H1 (cell line): Measurements from ENCODE around the gene SNAP47. TPM values are rescaled to one million over a fixed set of nuclear protein-coding genes. Genes with fewer than 3 reads are reported as not detected.
A peak's percentile ranks its signal among the peaks of the same experiment; 100 is the strongest.

Experiments
- CTCF ChIA-PET: fragments of 300-600 bp; sonication (Branson Sonifier 250); formaldehyde crosslinking; loops from one replicate; lab custom pipeline; 2021; ENCODE audit not compliant: partially characterized antibody; lab: Charles Lee
- POLR2A ChIA-PET: fragments of 300-600 bp; sonication (Branson Sonifier 250); formaldehyde crosslinking; loops from one replicate; lab custom pipeline; 2021; ENCODE audit warnings: inconsistent platforms; ENCODE audit not compliant: partially characterized antibody; lab: Charles Lee
- DNase-seq, 2 experiments: peaks; one replicate each; pipeline versions ENCODE4 v3.0.0 to v3.0.0-alpha.2; 2010 to 2022; ENCODE audit warnings: low spot score in 2 of 2, low read depth in 1 of 2, mixed read lengths in 1 of 2
- FAIRE-seq: peaks from 2 replicates; lab custom pipeline; 2011; peaks lifted over from hg19 to GRCh38; lab: Jason Lieb, UNC
- H2AFZ ChIP-seq: 2 replicates; pipeline ENCODE4 v1.8.1; 2012; ENCODE audit warnings: low read length, inconsistent platforms
- H2AK5ac ChIP-seq: 2 replicates; pipeline ENCODE4 v1.6.1; 2013; ENCODE audit warnings: low read depth, low read length
- H2BK120ac ChIP-seq: replicated peaks from 2 replicates; pipeline ENCODE3; 2013; ENCODE audit warnings: low read depth, low read length, inconsistent platforms
- H2BK12ac ChIP-seq: 2 replicates; pipeline ENCODE4 v1.6.1; 2013; ENCODE audit warnings: low read depth, low read length
- H2BK15ac ChIP-seq: 2 replicates; pipeline ENCODE4 v1.6.1; 2013; ENCODE audit warnings: low read length
- H2BK20ac ChIP-seq: 2 replicates; pipeline ENCODE4 v1.6.1; 2013; ENCODE audit warnings: low read length
- H2BK5ac ChIP-seq: 2 replicates; pipeline ENCODE4 v1.6.1; 2013; ENCODE audit warnings: low read depth, low read length
- H3K14ac ChIP-seq: 2 replicates; pipeline ENCODE4 v1.6.1; 2013; ENCODE audit warnings: inconsistent platforms; ENCODE audit not compliant: insufficient read length
- H3K18ac ChIP-seq: 2 replicates; pipeline ENCODE4 v1.6.1; 2013; ENCODE audit warnings: low read length; ENCODE audit errors: extremely low read depth
- H3K23ac ChIP-seq: 2 replicates; pipeline ENCODE4 v1.6.1; 2013; ENCODE audit warnings: inconsistent platforms; ENCODE audit not compliant: insufficient read length
- H3K23me2 ChIP-seq: 2 replicates; pipeline ENCODE4 v1.6.1; 2013; ENCODE audit warnings: low read depth, low read length
- H3K27ac ChIP-seq: 2 replicates; pipeline ENCODE4 v1.6.1; 2011; ENCODE audit warnings: low read depth, low read length, inconsistent platforms
- H3K27me3 ChIP-seq, 4 experiments: replicated peaks in 1 of 4; 1 replicate in 1 of 4; 2 replicates in 3 of 4; pipeline versions ENCODE4 v1.6.1 to v1.8.1; 2011 to 2013; ENCODE audit warnings: low read length in 3 of 4, mild to moderate bottlenecking in 3 of 4, inconsistent platforms in 2 of 4, mixed read lengths in 2 of 4, moderate library complexity in 1 of 4; ENCODE audit not compliant: control insufficient read depth in 3 of 4, insufficient read depth in 3 of 4; ENCODE audit errors: extremely low read depth in 1 of 4
- H3K36me3 ChIP-seq, 4 experiments: 2 replicates each; pipeline versions ENCODE4 v1.6.1 to v1.8.1; 2011 to 2013; ENCODE audit warnings: mild to moderate bottlenecking in 4 of 4, low read length in 3 of 4, moderate library complexity in 2 of 4, control low read depth in 1 of 4, inconsistent platforms in 1 of 4; ENCODE audit not compliant: insufficient read depth in 4 of 4, control insufficient read depth in 2 of 4
- H3K4ac ChIP-seq: replicated peaks from 2 replicates; pipeline ENCODE3; 2013; ENCODE audit warnings: low read length, low read depth, mixed read lengths, inconsistent platforms; ENCODE audit not compliant: insufficient read length
- H3K4me1 ChIP-seq, 4 experiments: replicated peaks in 1 of 4; 1 replicate in 1 of 4; 2 replicates in 3 of 4; pipeline versions ENCODE4 v1.6.1 to v1.8.1; 2011 to 2013; ENCODE audit warnings: low read length in 3 of 4, inconsistent platforms in 2 of 4, mixed read lengths in 1 of 4; ENCODE audit not compliant: insufficient read depth in 4 of 4, control insufficient read depth in 3 of 4
- H3K4me2 ChIP-seq, 2 experiments: 2 replicates each; pipeline versions ENCODE4 v1.6.1 to v1.8.1; 2011 to 2013; ENCODE audit warnings: low read depth in 2 of 2, low read length in 2 of 2, control low read depth in 1 of 2, inconsistent platforms in 1 of 2, mild to moderate bottlenecking in 1 of 2; ENCODE audit not compliant: insufficient read depth in 1 of 2
- H3K4me3 ChIP-seq, 4 experiments: fragments of 200-600, 300-600 bp in 1 of 4; sonication (generic), shearing (Covaris generic), sonication (Bioruptor Twin) in 1 of 4; 2 replicates each; pipeline versions ENCODE4 v1.5.1 to v1.8.1; 2011 to 2016; ENCODE audit warnings: low read length in 4 of 4, low read depth in 3 of 4, control low read depth in 2 of 4, inconsistent platforms in 2 of 4, mild to moderate bottlenecking in 2 of 4, mixed read lengths in 1 of 4, moderate library complexity in 1 of 4; ENCODE audit not compliant: insufficient read depth in 2 of 4; ENCODE audit errors: extremely low read depth in 1 of 4
- H3K56ac ChIP-seq: replicated peaks from 2 replicates; pipeline ENCODE3; 2013; ENCODE audit warnings: low read depth, mild to moderate bottlenecking, mixed read lengths, low read length, inconsistent platforms; ENCODE audit not compliant: insufficient read length
- H3K79me1 ChIP-seq: 2 replicates; pipeline ENCODE4 v1.6.1; 2013; ENCODE audit warnings: low read depth, low read length, control low read depth
- H3K79me2 ChIP-seq, 2 experiments: 2 replicates each; pipeline versions ENCODE4 v1.6.1 to v1.8.1; 2012 to 2013; ENCODE audit warnings: low read length in 2 of 2, mild to moderate bottlenecking in 2 of 2, inconsistent platforms in 1 of 2; ENCODE audit not compliant: insufficient read depth in 2 of 2, control insufficient read depth in 1 of 2
- H3K9ac ChIP-seq, 4 experiments: replicated peaks in 1 of 4; 1 replicate in 1 of 4; 2 replicates in 3 of 4; pipeline versions ENCODE4 v1.6.1 to v1.8.1; 2011 to 2013; ENCODE audit warnings: low read depth in 3 of 4, low read length in 3 of 4, control low read depth in 2 of 4, mild to moderate bottlenecking in 2 of 4, moderate library complexity in 2 of 4, inconsistent platforms in 1 of 4; ENCODE audit errors: extremely low read depth in 1 of 4
- H3K9me3 ChIP-seq, 2 experiments: 2 replicates each; pipeline versions ENCODE4 v1.6.1 to v1.8.1; 2012 to 2013; ENCODE audit warnings: mild to moderate bottlenecking in 2 of 2, moderate library complexity in 2 of 2, control low read depth in 1 of 2, inconsistent platforms in 1 of 2, low read depth in 1 of 2, low read length in 1 of 2, mixed read lengths in 1 of 2; ENCODE audit not compliant: insufficient read depth in 2 of 2
- H4K20me1 ChIP-seq, 2 experiments: replicated peaks in 1 of 2; 2 replicates each; pipeline versions ENCODE3 to v1.8.1; 2011 to 2013; ENCODE audit warnings: inconsistent platforms in 2 of 2, low read length in 2 of 2, mild to moderate bottlenecking in 1 of 2; ENCODE audit not compliant: insufficient read depth in 2 of 2, control insufficient read depth in 1 of 2
- H4K5ac ChIP-seq: 2 replicates; pipeline ENCODE4 v1.6.1; 2013; ENCODE audit warnings: low read length, low read depth, mixed read lengths, inconsistent platforms; ENCODE audit not compliant: insufficient read length
- H4K8ac ChIP-seq: 2 replicates; pipeline ENCODE4 v1.8.0; 2013; ENCODE audit warnings: mild to moderate bottlenecking, moderate library complexity, low read length, inconsistent platforms; ENCODE audit not compliant: insufficient read depth; ENCODE audit errors: extremely low read depth
- H4K91ac ChIP-seq: replicated peaks from 2 replicates; pipeline ENCODE3; 2013; ENCODE audit warnings: low read length, mixed read lengths, inconsistent platforms; ENCODE audit not compliant: insufficient read length
- BACH1 ChIP-seq: IDR thresholded peaks from 2 replicates; pipeline ENCODE4 v1.6.1; 2012; ENCODE audit warnings: low read length, improper control_type of control experiment
- CBX8 ChIP-seq: fragments of 300-800, 300-1000 bp; sonication (generic); IDR thresholded peaks from 2 replicates; pipeline ENCODE4 v1.7.1; 2016; ENCODE audit warnings: low read depth, low read length, borderline replicate concordance
- POLR2A ChIP-seq, 2 experiments: IDR thresholded peaks; 1 replicate in 1 of 2; 2 replicates in 1 of 2; pipeline ENCODE4 v1.6.1; 2011; ENCODE audit warnings: low read depth in 2 of 2, low read length in 2 of 2, mild to moderate bottlenecking in 2 of 2; ENCODE audit errors: control extremely low read depth in 1 of 2
- POU5F1 ChIP-seq: IDR thresholded peaks from 2 replicates; pipeline ENCODE4 v1.6.1; 2011; ENCODE audit warnings: low read depth, mild to moderate bottlenecking, low read length, moderate library complexity
- RXRA ChIP-seq: IDR thresholded peaks from 2 replicates; pipeline ENCODE4 v1.6.1; 2011; ENCODE audit warnings: low read depth, mild to moderate bottlenecking, low read length, moderate library complexity; ENCODE audit not compliant: insufficient read depth
- SAP30 ChIP-seq: fragments of 300-600 bp; sonication (generic); IDR thresholded peaks from 2 replicates; pipeline ENCODE4 v1.7.1; 2012; ENCODE audit warnings: low read length, moderate library complexity, mild to moderate bottlenecking, inconsistent platforms; ENCODE audit not compliant: insufficient read depth, insufficient replicate concordance
- SRF ChIP-seq: IDR thresholded peaks from 2 replicates; pipeline ENCODE4 v1.6.1; 2011; ENCODE audit warnings: mild to moderate bottlenecking, low read depth, low read length, moderate library complexity
- TAF1 ChIP-seq: IDR thresholded peaks from 2 replicates; pipeline ENCODE4 v1.6.1; 2011; ENCODE audit warnings: mild to moderate bottlenecking, low read depth, low read length
- TAF7 ChIP-seq: optimal IDR thresholded peaks from 2 replicates; pipeline ENCODE3; 2011; ENCODE audit warnings: low read depth, mild to moderate bottlenecking, inconsistent platforms, low read length, moderate library complexity, borderline replicate concordance
- USF2 ChIP-seq: IDR thresholded peaks from 2 replicates; pipeline ENCODE4 v1.6.1; 2011; ENCODE audit warnings: low read length, improper control_type of control experiment
- whole genome bisulfite sequencing, 2 experiments: shearing (Covaris generic) in 1 of 2; methylation state at CpG; one replicate each; pipeline versions ENCODE4 v1.1.6 to v1.1.7; 2013 to 2015; ENCODE audit warnings: low lambda C conversion rate in 2 of 2, mixed read lengths in 2 of 2, inconsistent platforms in 1 of 2, low coverage in 1 of 2, missing lambda C conversion rate in 1 of 2; ENCODE audit not compliant: insufficient replicate concordance in 2 of 2, insufficient coverage in 1 of 2, insufficient read length in 1 of 2; ENCODE audit errors: extremely low coverage in 1 of 2, missing lambda C conversion rate in 1 of 2; 5-methylcytosine and 5-hydroxymethylcytosine counted together
- polyA plus RNA-seq, 7 experiments: library from polyadenylated mRNA; depleted of rRNA in 3 of 7; stranded (reverse) in 5 of 7; unstranded in 2 of 7; fragments of >200 nt in 5 of 7; fragments of 200-250 nt in 2 of 7; gene quantifications; 1 replicate in 5 of 7; 2 replicates in 1 of 7; 4 replicates in 1 of 7; pipeline versions ENCODE4 v1.2.1 to v1.2.3, GENCODE V29; 2011 to 2013; ENCODE audit warnings: missing spikeins in 2 of 7, mixed read lengths in 2 of 7
- total RNA-seq: library from RNA; stranded (reverse); fragmentation: NEBNext Ultra II Directional; extraction: Animal tissue kit (Norgen Biotek cat#: 25700); gene quantifications from 2 replicates; pipeline ENCODE4 v1.2.1, GENCODE V29; 2021

SNAP47 gene
- total and polyA plus RNA-seq, 2 of the 8 experiments (the other 6 are each of a cell fraction or from before 2014, with no cell fraction given), result 37.6 to 42.2 TPM

GRCh38 chr1:227787513-227788270, 52.5 kb downstream of the SNAP47 start:
- peak overlapping the region; percentile 70; the same call in 1 of the 2 replicates for H2AFZ ChIP-seq
- TF ChIP-seq TAF7, result no peak
- TF ChIP-seq RXRA, result no peak
- TF ChIP-seq POU5F1, result no peak
- TF ChIP-seq BACH1, result no peak
- TF ChIP-seq POLR2A (IDR thresholded peaks at IDR 0.05; ENCODE audit: control extremely low read depth in 1 of 2, low read depth in 2 of 2, low read length in 2 of 2), result no peak
- no peak for TF ChIP-seq TAF1
- TF ChIP-seq CBX8, result no peak
- no peak for TF ChIP-seq USF2
- no peak for TF ChIP-seq SAP30
- TF ChIP-seq SRF, result no peak

More at GRCh38 chr1:227787513-227788270, 52.5 kb downstream of the SNAP47 start:
- Histone ChIP-seq H2AK5ac (no peak overlapping the region), H3K36me3 (no peaks in the 10 kb centered on the region), H2BK12ac (no peak overlapping the region), H3K27me3 (peaks cover 4 to 37% (median 27%) of the 10 kb centered on the region in 4 experiments; a peak in 6 of 7 replicates), H3K23me2 (peaks cover 13% of the 10 kb centered on the region), H3K18ac (peak overlapping the region; percentile 38; the same call in 1 of the 2 replicates), H3K9me3 (no peaks in the 10 kb centered on the region), H4K8ac (peak overlapping the region; percentile 28; the same call in 1 of the 2 replicates), H3K4me3 (peak overlapping the region; percentile 52 to 69 (median 60)), H3K4ac (peak overlapping the region; percentile 8), H2BK15ac (0 out of 2 replicates have a peak overlapping the region, but pooled peaks have one; percentile 81), H3K27ac (no peak overlapping the region), H4K5ac (no peak overlapping the region), H3K79me2 (no peaks in the 10 kb centered on the region), H3K23ac (no peak overlapping the region), H4K91ac (no peak overlapping the region), H3K4me2 (peak overlapping the region; percentile 83 to 99), H4K20me1 (peaks cover 0 to 7% of the 10 kb centered on the region in 2 experiments), H3K79me1 (no peaks in the 10 kb centered on the region), H2BK5ac (peak overlapping the region; percentile 68; the same call in 1 of the 2 replicates), H3K56ac (peak overlapping the region; percentile 39), H2BK120ac (no peak overlapping the region), H2BK20ac (no peak overlapping the region), H3K9ac (peak overlapping the region in 3 of 4 experiments; percentile 20 to 62 (median 23); a peak in 5 of 7 replicates), H3K14ac (no peak overlapping the region), H3K4me1 (peaks cover 0 to 15% (median 9%) of the 10 kb centered on the region in 4 experiments; a peak in 5 of 7 replicates)
- peak; percentile 86 to 91 for DNase-seq
- FAIRE-seq, result no peak
- CTCF ChIA-PET, result interaction anchor here (0.9 to 3.6 kb wide), 4 partner anchors 25 to 166 kb away, joined by 4 to 19 read pairs (median 9); partner anchors contain the start of gene WNT9A
- 1% methylated on average over 37 of the region's 60 CpGs; no CpG with 5 or more reads in 1 of the 2 experiments for WGBS, 2 experiments
- POLR2A ChIA-PET, result interaction anchor here (0.9 to 1.0 kb wide), 2 partner anchors 9 to 159 kb away, joined by 3 to 4 read pairs; no protein-coding TSS in a partner anchor
